BLaER1 treated with 17β-estradiol and CSF1 and Interleukin-3, amounts not matched to agents 10 nM and 100 nM (cell line): ENCODE results near the gene ITM2C.
A peak's percentile ranks its signal among the peaks of the same experiment; 100 is the strongest.

Experiments used
- H3K27ac ChIP-seq, 11 experiments: shearing (Covaris generic); formaldehyde crosslinking; 2 replicates each; pipeline ENCODE4 v1.8.1; 2022
- H3K27me3 ChIP-seq, 11 experiments: shearing (Covaris generic); formaldehyde crosslinking; 2 replicates each; pipeline ENCODE4 v1.8.1; 2022
- H3K36me3 ChIP-seq, 11 experiments: shearing (Covaris generic); formaldehyde crosslinking; 2 replicates each; pipeline ENCODE4 v1.8.1; 2022
- H3K4me1 ChIP-seq, 10 experiments: shearing (Covaris generic); formaldehyde crosslinking; 2 replicates each; pipeline ENCODE4 v1.8.1; 2022
- H3K4me2 ChIP-seq, 11 experiments: shearing (Covaris generic); formaldehyde crosslinking; 2 replicates each; pipeline ENCODE4 v1.8.1; 2022
- H3K4me3 ChIP-seq, 10 experiments: shearing (Covaris generic); formaldehyde crosslinking; 2 replicates each; pipeline ENCODE4 v1.8.1; 2022
- H3K9ac ChIP-seq, 11 experiments: shearing (Covaris generic); formaldehyde crosslinking; 2 replicates each; pipeline ENCODE4 v1.8.1; 2022
- H3K9me3 ChIP-seq, 11 experiments: shearing (Covaris generic); formaldehyde crosslinking; replicated peaks in 1 of 11; 2 replicates each; pipeline ENCODE4 v1.8.1; 2022
- H4K20me1 ChIP-seq, 11 experiments: shearing (Covaris generic); formaldehyde crosslinking; 2 replicates each; pipeline ENCODE4 v1.8.1; 2022
- Cebpa-rat ChIP-seq, 11 experiments: shearing (Covaris generic); IDR thresholded peaks; 2 replicates each; pipeline ENCODE4 v1.8.1; 2022

Gene ITM2C

DNA sequence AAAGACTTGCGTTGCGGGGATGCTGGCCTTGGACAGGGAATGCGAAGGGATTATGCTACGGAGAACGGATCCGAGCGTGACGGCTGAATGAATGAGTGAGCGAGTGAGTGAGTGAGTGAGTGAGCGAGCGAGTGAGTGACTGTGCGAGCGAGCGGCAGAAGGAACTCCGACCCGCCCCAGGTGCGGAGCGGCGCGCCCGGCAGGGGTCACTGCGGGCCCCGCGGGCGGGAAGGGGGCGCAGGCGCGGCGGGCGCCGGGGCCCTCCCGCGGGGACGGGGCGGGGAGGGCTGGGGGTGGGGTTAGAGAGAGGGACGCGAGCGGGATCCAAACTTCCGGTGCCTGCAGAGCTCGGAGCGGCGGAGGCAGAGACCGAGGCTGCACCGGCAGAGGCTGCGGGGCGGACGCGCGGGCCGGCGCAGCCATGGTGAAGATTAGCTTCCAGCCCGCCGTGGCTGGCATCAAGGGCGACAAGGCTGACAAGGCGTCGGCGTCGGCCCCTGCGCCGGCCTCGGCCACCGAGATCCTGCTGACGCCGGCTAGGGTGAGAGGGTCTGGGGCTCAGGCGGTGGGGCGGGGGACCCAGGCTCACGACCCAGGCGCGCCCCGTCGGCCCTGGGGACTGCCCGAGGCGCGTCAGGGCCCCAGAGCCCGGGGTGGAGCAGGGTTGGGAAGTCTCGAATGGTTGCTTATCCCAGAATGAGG, at the start of gene ITM2C:
Gene ITM2C, plus strand, starts transcription at position 338 of the 702 bp plus-strand sequence. Its CDS starts 84 bp downstream, at position 422.
- Histone ChIP-seq H3K4me3 (peak within 1 kb of the TSS; percentile 74 to 97 (median 90)), H3K27ac (peak within 1 kb of the TSS; percentile 59 to 87 (median 85); a peak in 21 of 22 replicates), H3K4me2 (peak within 1 kb of the TSS; percentile 83 to 99 (median 97)), H3K36me3 (no peaks in the 10 kb centered on the region; a peak in 2 of 22 replicates), H3K27me3 (no peaks in the 10 kb centered on the region), H3K9ac (peak within 1 kb of the TSS; percentile 82 to 90 (median 88)), H3K4me1 (peaks cover 39 to 77% (median 67%) of the 10 kb centered on the region in 10 experiments), H4K20me1 (peaks cover 14 to 39% (median 37%) of the 10 kb centered on the region in 11 experiments; a peak in 20 of 22 replicates), H3K9me3 (no peaks in the 10 kb centered on the region)
- no peak for TF ChIP-seq Cebpa-rat (IDR thresholded peaks at IDR 0.05)

DNA sequence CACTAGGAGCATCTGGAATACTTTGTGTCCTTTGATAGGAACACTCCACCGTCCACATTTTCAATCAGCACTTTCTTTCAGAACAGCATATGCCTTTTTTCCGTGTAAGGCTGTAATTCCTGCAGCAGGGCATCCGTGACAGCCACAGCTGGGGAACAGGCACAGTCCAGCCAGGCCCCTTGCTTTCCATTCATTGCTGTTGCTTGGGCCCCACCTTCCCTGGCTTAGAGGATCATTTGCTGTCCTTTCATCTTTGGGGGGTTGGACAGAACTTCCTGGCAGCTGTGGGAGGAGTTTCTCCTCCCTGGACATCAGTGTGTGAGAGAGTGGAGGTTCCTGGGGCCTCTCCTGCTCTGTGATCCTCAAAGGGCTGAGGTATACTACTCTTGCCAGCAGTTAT, 49.7 kb upstream of the ITM2C start:
- Histone ChIP-seq H3K4me1 (no peaks in the 10 kb centered on the region), H3K9ac (no peak overlapping the region), H3K9me3 (no peaks in the 10 kb centered on the region), H4K20me1 (peaks cover 4 to 100% (median 19%) of the 10 kb centered on the region in 11 experiments; a peak in 15 of 22 replicates), H3K27ac (no peak overlapping the region), H3K4me2 (no peak overlapping the region), H3K36me3 (peaks cover 79 to 100% (median 97%) of the 10 kb centered on the region in 11 experiments), H3K4me3 (no peak overlapping the region), H3K27me3 (no peaks in the 10 kb centered on the region)
- TF ChIP-seq Cebpa-rat (IDR thresholded peaks at IDR 0.05), result no peak

- H3K27ac ChIP-seq, result no peak overlapping the region
- H3K9me3 ChIP-seq, result no peaks in the 10 kb centered on the region
- no peak overlapping the region for H3K4me3 ChIP-seq
- H3K36me3 ChIP-seq, result peaks cover 70 to 100% (median 91%) of the 10 kb centered on the region in 11 experiments
- H3K9ac ChIP-seq, result no peak overlapping the region
- no peak for TF ChIP-seq Cebpa-rat (IDR thresholded peaks at IDR 0.05)
- peaks cover 0 to 14% (median 9%) of the 10 kb centered on the region in 10 experiments; a peak in 18 of 20 replicates for H3K4me1 ChIP-seq
- no peaks in the 10 kb centered on the region for H3K27me3 ChIP-seq
- H4K20me1 ChIP-seq, result peaks cover 4 to 100% (median 24%) of the 10 kb centered on the region in 11 experiments; a peak in 16 of 22 replicates
- no peak overlapping the region for H3K4me2 ChIP-seq
These were observed 48.0 kb upstream of the ITM2C start for GRCh38 chr2:230816735-230817134.

DNA sequence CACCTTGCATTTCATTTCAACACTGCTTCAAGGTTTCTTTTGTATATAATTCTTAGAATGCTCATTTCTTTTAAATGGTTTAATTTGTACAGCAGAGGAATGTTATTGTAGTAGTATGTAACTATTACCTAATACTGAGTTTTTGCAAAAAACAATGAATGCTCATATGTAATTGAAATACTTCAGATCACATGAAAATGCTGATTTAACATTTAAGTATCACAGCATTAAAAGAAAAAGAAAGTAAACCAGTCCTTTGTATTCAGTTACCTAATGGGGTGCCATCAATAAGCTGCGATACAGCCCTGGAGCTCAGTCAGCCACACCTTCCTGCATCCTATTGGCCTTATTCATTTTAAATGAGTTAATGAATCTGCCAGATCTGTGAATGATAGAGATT, 45.3 kb upstream of the ITM2C start:
- no peak for TF ChIP-seq Cebpa-rat (IDR thresholded peaks at IDR 0.05)
- no peaks in the 10 kb centered on the region for H3K27me3 ChIP-seq
- no peak overlapping the region for H3K4me2 ChIP-seq
- no peaks in the 10 kb centered on the region for H3K9me3 ChIP-seq
- H4K20me1 ChIP-seq, result peaks cover 4 to 88% (median 26%) of the 10 kb centered on the region in 11 experiments; a peak in 16 of 22 replicates
- peaks cover 46 to 78% (median 69%) of the 10 kb centered on the region in 11 experiments for H3K36me3 ChIP-seq
- H3K9ac ChIP-seq, result no peak overlapping the region
- peaks cover 9 to 38% (median 36%) of the 10 kb centered on the region in 10 experiments; a peak in 19 of 20 replicates for H3K4me1 ChIP-seq
- H3K4me3 ChIP-seq, result no peak overlapping the region
- no peak overlapping the region for H3K27ac ChIP-seq

GRCh38 chr2:230821261-230821990, 43.3 kb upstream of the ITM2C start:
- Histone ChIP-seq H3K4me3 (no peak overlapping the region), H3K9ac (0 out of 22 replicates have a peak overlapping the region, but pooled peaks of 1 of the 11 experiments have one; percentile 3), H3K27ac (no peak overlapping the region), H3K9me3 (no peaks in the 10 kb centered on the region), H3K27me3 (no peaks in the 10 kb centered on the region), H3K4me1 (peaks cover 9 to 44% (median 36%) of the 10 kb centered on the region in 10 experiments; a peak in 19 of 20 replicates), H3K4me2 (peak overlapping the region in 9 of 11 experiments; percentile 3 to 75 (median 67); a peak in 16 of 22 replicates), H3K36me3 (peaks cover 34 to 58% (median 49%) of the 10 kb centered on the region in 11 experiments), H4K20me1 (peaks cover 0 to 68% (median 18%) of the 10 kb centered on the region in 11 experiments; a peak in 13 of 22 replicates)
- no peak for TF ChIP-seq Cebpa-rat (IDR thresholded peaks at IDR 0.05)

GRCh38 chr2:230821991-230822520, 42.7 kb upstream of the ITM2C start:
- TF ChIP-seq Cebpa-rat (IDR thresholded peaks at IDR 0.05), result no peak
- Histone ChIP-seq H3K4me1 (peaks cover 9 to 46% (median 36%) of the 10 kb centered on the region in 10 experiments; a peak in 19 of 20 replicates), H3K36me3 (peaks cover 27 to 52% (median 43%) of the 10 kb centered on the region in 11 experiments), H3K4me3 (no peak overlapping the region), H3K4me2 (peak overlapping the region in 9 of 11 experiments; percentile 3 to 75 (median 67); a peak in 16 of 22 replicates), H3K9ac (0 out of 22 replicates have a peak overlapping the region, but pooled peaks of 2 of the 11 experiments have one; percentile 3 to 12), H3K9me3 (no peaks in the 10 kb centered on the region), H3K27me3 (no peaks in the 10 kb centered on the region), H4K20me1 (peaks cover 0 to 61% (median 13%) of the 10 kb centered on the region in 11 experiments; a peak in 13 of 22 replicates), H3K27ac (no peak overlapping the region)

GRCh38 chr2:230823264-230823964, 41.3 kb upstream of the ITM2C start:
- H3K27ac ChIP-seq, result no peak overlapping the region
- H3K27me3 ChIP-seq, result no peaks in the 10 kb centered on the region; a peak in 1 of 22 replicates
- peak overlapping the region in 4 of 11 experiments; percentile 11 to 48 (median 30); a peak in 5 of 22 replicates for H3K9ac ChIP-seq
- H3K4me1 ChIP-seq, result peaks cover 18 to 59% (median 47%) of the 10 kb centered on the region in 10 experiments
- no peaks in the 10 kb centered on the region for H3K9me3 ChIP-seq
- H3K36me3 ChIP-seq, result peaks cover 14 to 38% (median 29%) of the 10 kb centered on the region in 11 experiments
- no peak overlapping the region for H3K4me3 ChIP-seq
- H3K4me2 ChIP-seq, result peak overlapping the region in 8 of 11 experiments; percentile 44 to 75 (median 70); a peak in 15 of 22 replicates
- no peak for TF ChIP-seq Cebpa-rat (IDR thresholded peaks at IDR 0.05)
- H4K20me1 ChIP-seq, result peaks cover 0 to 48% (median 13%) of the 10 kb centered on the region in 11 experiments; a peak in 13 of 22 replicates
